ENCODE data around the gene GARIN6.
"Not testable (repeated sequence)": the region's sequence is repeated elsewhere in the genome, so short reads cannot be mapped to it uniquely, and the experiment has no call there.

The GARIN6 gene

GRCh38 chr12:99647453-99647852, at the start of gene GARIN6:
GARIN6 (plus strand) TSS chr12:99647753; CDS start chr12:99648175, 422 bp downstream.
- Histone ChIP-seq H3K9me3 (ENCODE audit: control insufficient read depth, insufficient read depth, low read depth, low read length) (no peaks in the 10 kb centered on the region), H3K9ac (ENCODE audit: low read length) (no peak within 1 kb of the TSS), H3K4me1 (ENCODE audit: control insufficient read depth, insufficient read depth, low read length) (no peaks in the 10 kb centered on the region), H3K27me3 (ENCODE audit: control insufficient read depth, insufficient read depth, low read length) (no peaks in the 10 kb centered on the region), H3K27ac (ENCODE audit: low read depth, low read length) (no peak within 1 kb of the TSS), H3K4me3 (ENCODE audit: low read depth, low read length) (no peak within 1 kb of the TSS), H3K36me3 (ENCODE audit: control insufficient read depth, insufficient read depth, low read length) (no peaks in the 10 kb centered on the region)

GRCh38 chr12:99598785-99599184, 48.8 kb upstream of the GARIN6 start:
- Histone ChIP-seq H3K4me3 (ENCODE audit: low read depth, low read length) (no peak overlapping the region), H3K36me3 (ENCODE audit: control insufficient read depth, insufficient read depth, low read length) (no peaks in the 10 kb centered on the region), H3K4me1 (ENCODE audit: control insufficient read depth, insufficient read depth, low read length) (no peaks in the 10 kb centered on the region), H3K27me3 (ENCODE audit: control insufficient read depth, insufficient read depth, low read length) (no peaks in the 10 kb centered on the region), H3K9ac (ENCODE audit: low read length) (no peak overlapping the region), H3K9me3 (ENCODE audit: control insufficient read depth, insufficient read depth, low read depth, low read length) (no peaks in the 10 kb centered on the region), H3K27ac (ENCODE audit: low read depth, low read length) (no peak overlapping the region)

GRCh38 chr12:99600388-99600787, 47.2 kb upstream of the GARIN6 start:
- Histone ChIP-seq H3K4me3 (ENCODE audit: low read depth, low read length) (no peak overlapping the region), H3K27me3 (ENCODE audit: control insufficient read depth, insufficient read depth, low read length) (no peaks in the 10 kb centered on the region), H3K36me3 (ENCODE audit: control insufficient read depth, insufficient read depth, low read length) (no peaks in the 10 kb centered on the region), H3K9me3 (ENCODE audit: control insufficient read depth, insufficient read depth, low read depth, low read length) (no peaks in the 10 kb centered on the region), H3K4me1 (ENCODE audit: control insufficient read depth, insufficient read depth, low read length) (no peaks in the 10 kb centered on the region), H3K27ac (ENCODE audit: low read depth, low read length) (no peak overlapping the region), H3K9ac (ENCODE audit: low read length) (no peak overlapping the region)

GRCh38 chr12:99609455-99610181, 37.9 kb upstream of the GARIN6 start:
- Histone ChIP-seq H3K9me3 (ENCODE audit: control insufficient read depth, insufficient read depth, low read depth, low read length) (no peaks in the 10 kb centered on the region), H3K27me3 (ENCODE audit: control insufficient read depth, insufficient read depth, low read length) (no peaks in the 10 kb centered on the region; the same call in 1 of the 2 replicates), H3K4me1 (ENCODE audit: control insufficient read depth, insufficient read depth, low read length) (peaks cover 34% of the 10 kb centered on the region), H3K9ac (ENCODE audit: low read length) (no peak overlapping the region), H3K27ac (ENCODE audit: low read depth, low read length) (no peak overlapping the region), H3K4me3 (ENCODE audit: low read depth, low read length) (no peak overlapping the region), H3K36me3 (ENCODE audit: control insufficient read depth, insufficient read depth, low read length) (no peaks in the 10 kb centered on the region)

GRCh38 chr12:99611117-99611516, 36.4 kb upstream of the GARIN6 start:
- no peak overlapping the region for H3K4me3 ChIP-seq (ENCODE audit: low read depth, low read length)
- no peaks in the 10 kb centered on the region for H3K36me3 ChIP-seq (ENCODE audit: control insufficient read depth, insufficient read depth, low read length)
- H3K9ac ChIP-seq (ENCODE audit: low read length) = no peak overlapping the region
- H3K27ac ChIP-seq (ENCODE audit: low read depth, low read length) = peak overlapping the region; percentile 46; the same call in 1 of the 2 replicates
- H3K9me3 ChIP-seq (ENCODE audit: control insufficient read depth, insufficient read depth, low read depth, low read length) = no peaks in the 10 kb centered on the region
- peaks cover 34% of the 10 kb centered on the region for H3K4me1 ChIP-seq (ENCODE audit: control insufficient read depth, insufficient read depth, low read length)
- no peaks in the 10 kb centered on the region; the same call in 1 of the 2 replicates for H3K27me3 ChIP-seq (ENCODE audit: control insufficient read depth, insufficient read depth, low read length)

GRCh38 chr12:99611599-99611998, 36.0 kb upstream of the GARIN6 start:
- H3K36me3 ChIP-seq (ENCODE audit: control insufficient read depth, insufficient read depth, low read length) = no peaks in the 10 kb centered on the region
- H3K4me1 ChIP-seq (ENCODE audit: control insufficient read depth, insufficient read depth, low read length) = peaks cover 34% of the 10 kb centered on the region
- no peaks in the 10 kb centered on the region for H3K9me3 ChIP-seq (ENCODE audit: control insufficient read depth, insufficient read depth, low read depth, low read length)
- H3K9ac ChIP-seq (ENCODE audit: low read length) = no peak overlapping the region
- H3K4me3 ChIP-seq (ENCODE audit: low read depth, low read length) = no peak overlapping the region
- no peaks in the 10 kb centered on the region; the same call in 1 of the 2 replicates for H3K27me3 ChIP-seq (ENCODE audit: control insufficient read depth, insufficient read depth, low read length)
- H3K27ac ChIP-seq (ENCODE audit: low read depth, low read length) = peak overlapping the region; percentile 46; the same call in 1 of the 2 replicates

- H3K9me3 ChIP-seq (ENCODE audit: control insufficient read depth, insufficient read depth, low read depth, low read length) = no peaks in the 10 kb centered on the region
- no peak overlapping the region for H3K4me3 ChIP-seq (ENCODE audit: low read depth, low read length)
- no peak overlapping the region for H3K9ac ChIP-seq (ENCODE audit: low read length)
- H3K4me1 ChIP-seq (ENCODE audit: control insufficient read depth, insufficient read depth, low read length) = no peaks in the 10 kb centered on the region
- no peak overlapping the region for H3K27ac ChIP-seq (ENCODE audit: low read depth, low read length)
- no peaks in the 10 kb centered on the region for H3K36me3 ChIP-seq (ENCODE audit: control insufficient read depth, insufficient read depth, low read length)
- no peaks in the 10 kb centered on the region for H3K27me3 ChIP-seq (ENCODE audit: control insufficient read depth, insufficient read depth, low read length)
These were observed 28.9 kb upstream of the GARIN6 start for GRCh38 chr12:99618657-99619056.

- Histone ChIP-seq H3K27me3 (ENCODE audit: control insufficient read depth, insufficient read depth, low read length) (no peaks in the 10 kb centered on the region), H3K9me3 (ENCODE audit: control insufficient read depth, insufficient read depth, low read depth, low read length) (no peaks in the 10 kb centered on the region), H3K4me1 (ENCODE audit: control insufficient read depth, insufficient read depth, low read length) (no peaks in the 10 kb centered on the region), H3K27ac (ENCODE audit: low read depth, low read length) (no peak overlapping the region), H3K4me3 (ENCODE audit: low read depth, low read length) (no peak overlapping the region), H3K36me3 (ENCODE audit: control insufficient read depth, insufficient read depth, low read length) (no peaks in the 10 kb centered on the region), H3K9ac (ENCODE audit: low read length) (no peak overlapping the region)
These were observed 28.0 kb upstream of the GARIN6 start for GRCh38 chr12:99619389-99620158.

GRCh38 chr12:99620159-99620479, 27.4 kb upstream of the GARIN6 start:
- Histone ChIP-seq H3K4me1 (ENCODE audit: control insufficient read depth, insufficient read depth, low read length) (no peaks in the 10 kb centered on the region), H3K27me3 (ENCODE audit: control insufficient read depth, insufficient read depth, low read length) (no peaks in the 10 kb centered on the region), H3K36me3 (ENCODE audit: control insufficient read depth, insufficient read depth, low read length) (no peaks in the 10 kb centered on the region), H3K9ac (ENCODE audit: low read length) (no peak overlapping the region), H3K27ac (ENCODE audit: low read depth, low read length) (no peak overlapping the region), H3K4me3 (ENCODE audit: low read depth, low read length) (no peak overlapping the region), H3K9me3 (ENCODE audit: control insufficient read depth, insufficient read depth, low read depth, low read length) (no peaks in the 10 kb centered on the region)

GRCh38 chr12:99624591-99624990, 23.0 kb upstream of the GARIN6 start:
- not testable (repeated sequence) for H3K9ac ChIP-seq (ENCODE audit: low read length); H3K27ac ChIP-seq (ENCODE audit: low read depth, low read length); H3K9me3 ChIP-seq (ENCODE audit: control insufficient read depth, insufficient read depth, low read depth, low read length); H3K4me1 ChIP-seq (ENCODE audit: control insufficient read depth, insufficient read depth, low read length); H3K4me3 ChIP-seq (ENCODE audit: low read depth, low read length); H3K27me3 ChIP-seq (ENCODE audit: control insufficient read depth, insufficient read depth, low read length); H3K36me3 ChIP-seq (ENCODE audit: control insufficient read depth, insufficient read depth, low read length)

GRCh38 chr12:99627459-99627858, 20.1 kb upstream of the GARIN6 start:
- Histone ChIP-seq H3K9ac (ENCODE audit: low read length) (no peak overlapping the region), H3K9me3 (ENCODE audit: control insufficient read depth, insufficient read depth, low read depth, low read length) (no peaks in the 10 kb centered on the region), H3K4me3 (ENCODE audit: low read depth, low read length) (no peak overlapping the region), H3K4me1 (ENCODE audit: control insufficient read depth, insufficient read depth, low read length) (no peaks in the 10 kb centered on the region), H3K27me3 (ENCODE audit: control insufficient read depth, insufficient read depth, low read length) (no peaks in the 10 kb centered on the region), H3K36me3 (ENCODE audit: control insufficient read depth, insufficient read depth, low read length) (no peaks in the 10 kb centered on the region), H3K27ac (ENCODE audit: low read depth, low read length) (no peak overlapping the region)
